ENCODE measurements around the gene PPP4R1. TPM values are rescaled to one million over a fixed set of nuclear protein-coding genes. Genes with fewer than 3 reads are reported as not detected.

Gene PPP4R1
- polyA plus RNA-seq, 4 donors = 84.5 to 101 (median 94.4) TPM

DNA sequence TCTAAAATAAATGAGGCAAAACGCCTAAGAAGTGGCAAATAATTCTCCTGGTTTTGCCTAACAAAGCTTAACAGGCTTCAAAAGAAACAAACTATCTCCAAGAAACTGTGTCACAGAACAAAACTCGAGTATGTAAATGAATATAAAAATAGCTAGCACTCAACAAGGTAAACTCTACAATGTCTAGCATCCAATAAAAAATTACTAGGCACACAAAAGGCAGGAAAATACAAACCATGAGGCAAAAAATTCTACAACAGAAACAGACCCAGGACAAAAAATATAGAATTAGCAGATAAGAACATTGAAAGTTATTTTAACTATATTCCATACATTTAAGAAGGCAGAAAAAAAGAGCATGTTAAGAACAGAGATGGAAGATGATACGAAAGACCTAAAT is 16.8 kb downstream of the PPP4R1 start:
- no peak for DNase-seq (ENCODE audit: low read depth in 4 of 4, low spot score in 2 of 4)

DNA sequence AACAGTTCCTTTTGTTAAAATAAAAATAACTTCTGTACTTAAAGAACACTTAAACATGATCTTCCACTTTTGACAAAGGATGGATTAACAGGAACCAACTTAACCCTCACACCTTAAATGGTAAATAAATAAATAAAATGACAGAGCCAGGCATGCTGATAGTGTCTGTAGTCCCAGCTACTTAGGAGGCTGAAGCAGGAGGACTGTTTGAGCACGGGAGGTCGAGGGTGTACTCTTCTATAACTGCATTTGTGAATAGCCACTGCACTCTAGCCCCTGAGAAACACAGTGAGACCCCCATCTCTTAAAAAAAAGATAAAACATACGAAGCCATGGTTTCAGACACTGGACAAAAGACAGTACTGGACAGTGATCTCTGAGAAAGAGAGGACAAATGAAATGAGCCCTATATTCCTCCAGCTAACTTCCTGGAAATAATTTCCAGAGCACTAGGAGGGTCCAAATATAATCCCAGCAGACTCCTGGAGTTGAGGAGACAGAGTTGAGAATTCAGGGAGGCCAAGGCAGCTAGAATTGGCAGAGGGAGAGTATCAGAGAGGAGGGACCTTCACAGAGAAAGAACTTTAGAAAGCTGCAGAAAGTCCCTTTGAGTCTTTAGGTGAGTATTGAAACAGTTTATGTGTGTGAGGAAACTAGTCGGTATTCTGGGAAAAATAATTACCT is 17.4 kb downstream of the PPP4R1 start:
- no peak for DNase-seq (ENCODE audit: low read depth in 4 of 4, low spot score in 2 of 4)

GRCh38 chr18:9596226-9596625 is 18.1 kb downstream of the PPP4R1 start:
- DNase-seq (ENCODE audit: low read depth in 4 of 4, low spot score in 2 of 4) = no peak

DNA sequence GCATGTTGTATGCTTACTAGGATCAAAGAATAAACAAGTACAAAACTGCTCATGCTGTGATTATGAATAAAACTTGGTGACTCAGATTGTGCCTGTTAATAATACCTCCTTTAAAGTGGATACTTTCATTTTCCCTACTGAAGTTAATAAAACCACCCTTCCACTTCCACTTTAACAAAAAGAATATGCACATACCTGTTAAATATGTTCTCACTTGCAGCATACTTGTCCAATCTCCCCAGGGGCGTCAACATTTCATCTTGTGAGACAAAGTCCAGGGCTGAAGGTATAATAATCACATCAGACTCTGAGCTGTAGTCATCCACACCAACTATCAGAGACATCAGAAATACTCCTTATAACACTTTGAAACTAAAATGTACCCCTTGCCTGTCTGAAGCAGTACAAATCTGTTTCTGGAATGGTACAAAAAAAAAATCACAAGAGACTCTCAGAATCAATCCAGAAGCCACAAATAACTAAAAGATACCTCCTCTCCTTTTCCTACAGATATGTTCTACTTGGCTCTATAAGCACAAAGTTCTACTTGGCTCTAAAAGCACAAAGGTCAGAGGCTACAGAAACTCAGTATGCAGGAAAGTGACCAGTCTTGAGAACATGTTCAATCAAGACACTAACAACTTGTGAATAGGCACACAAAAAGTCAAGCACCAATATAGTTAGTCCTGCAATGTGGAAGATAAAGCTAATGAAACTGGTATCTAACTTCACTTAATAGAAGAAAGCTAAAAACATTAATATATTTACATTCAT is 19.3 kb downstream of the PPP4R1 start:
- DNase-seq (ENCODE audit: low read depth in 4 of 4, low spot score in 2 of 4) = no peak

DNA sequence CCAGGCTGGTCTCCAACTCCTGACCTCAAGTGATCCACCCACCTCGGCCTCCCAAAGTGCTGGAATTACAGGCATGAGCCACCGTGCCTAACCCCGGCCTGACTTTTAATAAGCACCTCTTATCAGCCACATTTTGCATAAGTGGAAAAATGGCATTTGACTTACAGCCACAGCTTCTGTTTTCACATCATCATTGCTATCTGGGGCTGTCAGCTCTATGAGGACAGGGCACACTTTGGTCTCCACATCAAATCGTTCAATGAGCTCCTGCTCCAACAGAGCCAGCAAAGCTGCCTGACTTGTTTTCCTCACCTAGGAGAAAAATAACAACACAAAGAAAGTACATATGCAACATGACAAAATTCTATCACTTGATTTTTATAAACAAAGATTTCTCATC is 26.4 kb downstream of the PPP4R1 start:
- DNase-seq (ENCODE audit: low read depth in 4 of 4, low spot score in 2 of 4) = no peak

DNA sequence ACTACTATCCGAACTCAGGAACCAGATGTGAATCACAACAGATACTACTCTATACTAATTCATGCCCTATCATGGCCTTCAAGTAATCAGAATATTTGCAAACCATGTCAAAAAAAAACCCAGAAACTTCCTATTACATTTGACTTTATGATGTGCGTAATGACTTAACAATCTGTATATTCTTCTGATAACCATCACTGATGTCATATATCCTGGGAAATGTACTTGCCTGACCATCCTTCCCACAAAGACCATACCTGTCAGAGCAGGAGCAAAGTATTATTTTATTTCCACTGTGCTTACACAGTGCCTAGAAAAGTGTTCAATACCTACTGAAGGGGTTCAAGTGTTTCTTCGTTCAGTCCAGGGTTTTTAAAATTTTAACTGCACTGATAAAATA is 27.5 kb downstream of the PPP4R1 start:
- DNase-seq (ENCODE audit: low read depth in 4 of 4, low spot score in 2 of 4) = no peak

DNA sequence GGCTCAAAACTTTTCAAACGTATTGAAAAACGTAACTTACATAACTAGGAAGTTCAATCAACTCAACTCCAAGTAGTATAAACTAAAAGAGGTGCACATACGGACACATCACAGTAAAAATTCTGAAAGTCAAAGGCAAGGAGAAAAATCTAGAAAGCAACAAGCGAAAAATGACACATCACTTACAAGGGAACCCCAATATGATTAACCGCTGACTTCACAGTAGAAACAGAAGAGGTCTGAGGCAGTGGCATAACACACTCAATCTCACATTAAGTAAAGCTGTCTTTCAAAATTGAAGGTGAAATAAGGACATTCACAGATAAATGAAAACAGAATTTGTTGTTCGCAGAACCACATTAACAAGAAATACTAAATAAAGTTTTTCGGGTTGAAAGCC is 32.7 kb downstream of the PPP4R1 start:
- DNase-seq (ENCODE audit: low read depth in 4 of 4, low spot score in 2 of 4) = no peak

- DNase-seq (ENCODE audit: low read depth in 4 of 4, low spot score in 2 of 4) = no peak
Measured at GRCh38 chr18:9578306-9578705, 36.1 kb downstream of the PPP4R1 start.

GRCh38 chr18:9577361-9577760 is 37.0 kb downstream of the PPP4R1 start:
- DNase-seq (ENCODE audit: low read depth in 4 of 4, low spot score in 2 of 4) = no peak

DNA sequence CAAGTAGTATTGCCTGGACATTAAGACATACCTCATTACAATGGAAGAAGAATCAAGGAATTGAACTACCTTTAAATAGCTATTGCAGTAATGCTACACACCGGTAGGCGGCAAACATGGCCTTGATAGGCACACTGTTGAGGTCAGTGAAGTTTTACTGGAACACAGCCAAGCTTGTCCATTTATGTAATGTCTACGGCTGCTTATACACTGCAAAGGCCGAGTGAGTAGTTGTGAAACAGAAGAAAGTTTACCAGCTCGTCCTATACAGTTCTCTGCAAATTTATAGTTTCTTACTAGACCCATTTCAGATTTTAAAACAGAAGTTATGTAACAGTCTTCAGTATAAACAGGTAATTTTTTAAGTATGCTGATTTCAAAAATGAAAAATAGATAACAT is 38.8 kb downstream of the PPP4R1 start:
- DNase-seq (ENCODE audit: low read depth in 4 of 4, low spot score in 2 of 4) = peak; percentile 59 to 86 (median 70)

GRCh38 chr18:9574473-9575115 is 39.8 kb downstream of the PPP4R1 start:
- DNase-seq (ENCODE audit: low read depth in 4 of 4, low spot score in 2 of 4) = no peak

DNA sequence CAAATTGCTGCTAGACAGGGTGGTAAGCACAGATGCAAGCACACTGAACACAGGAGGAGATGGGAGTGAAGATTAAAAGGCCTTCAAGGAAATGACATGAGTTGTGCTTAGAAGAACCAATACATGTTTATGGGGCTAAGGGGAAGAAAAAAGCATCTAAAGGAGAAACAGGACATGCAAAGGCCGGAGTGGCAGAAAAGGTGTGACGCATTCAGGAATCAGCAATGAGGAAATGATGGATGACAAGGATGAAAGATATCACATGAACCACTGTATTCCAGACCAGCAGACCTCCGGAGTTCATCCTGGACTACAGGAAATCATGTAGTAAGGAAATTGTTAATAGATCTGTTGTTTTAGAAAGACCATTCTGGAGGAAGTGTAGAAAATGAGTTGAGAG is 42.8 kb downstream of the PPP4R1 start:
- no peak for DNase-seq (ENCODE audit: low read depth in 4 of 4, low spot score in 2 of 4)

- DNase-seq (ENCODE audit: low read depth in 4 of 4, low spot score in 2 of 4) = no peak
Measured at GRCh38 chr18:9570255-9570654, 44.1 kb downstream of the PPP4R1 start.

- no peak for DNase-seq (ENCODE audit: low read depth in 4 of 4, low spot score in 2 of 4)
Measured at GRCh38 chr18:9569178-9569577, 45.2 kb downstream of the PPP4R1 start.

DNA sequence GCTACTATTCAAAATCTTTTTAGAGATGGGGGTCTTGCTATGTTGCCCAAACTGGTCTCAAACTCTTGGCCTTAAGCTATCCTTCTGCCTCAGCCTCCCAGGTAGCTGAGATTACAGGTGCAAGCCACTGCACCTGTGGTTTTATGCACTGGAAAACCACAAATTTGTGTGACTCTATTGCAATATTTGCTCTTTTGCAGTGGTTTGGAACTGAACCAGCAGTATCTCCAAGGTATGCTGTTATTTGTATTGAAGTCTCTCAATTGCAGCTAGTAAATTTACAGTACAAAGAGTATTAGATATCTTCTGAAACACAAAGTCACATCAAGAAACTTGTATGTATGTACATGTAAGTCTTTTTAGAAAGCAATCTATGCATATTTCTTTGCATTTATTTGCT is 46.2 kb downstream of the PPP4R1 start:
- no peak for DNase-seq (ENCODE audit: low read depth in 4 of 4, low spot score in 2 of 4)

GRCh38 chr18:9565407-9565806 is 49.0 kb downstream of the PPP4R1 start:
- DNase-seq (ENCODE audit: low read depth in 4 of 4, low spot score in 2 of 4) = no peak

GRCh38 chr18:9563331-9563730 is 51.0 kb downstream of the PPP4R1 start:
- no peak for DNase-seq (ENCODE audit: low read depth in 4 of 4, low spot score in 2 of 4)

- no peak for DNase-seq (ENCODE audit: low read depth in 4 of 4, low spot score in 2 of 4)
Measured at GRCh38 chr18:9562584-9562983, 51.8 kb downstream of the PPP4R1 start.

DNA sequence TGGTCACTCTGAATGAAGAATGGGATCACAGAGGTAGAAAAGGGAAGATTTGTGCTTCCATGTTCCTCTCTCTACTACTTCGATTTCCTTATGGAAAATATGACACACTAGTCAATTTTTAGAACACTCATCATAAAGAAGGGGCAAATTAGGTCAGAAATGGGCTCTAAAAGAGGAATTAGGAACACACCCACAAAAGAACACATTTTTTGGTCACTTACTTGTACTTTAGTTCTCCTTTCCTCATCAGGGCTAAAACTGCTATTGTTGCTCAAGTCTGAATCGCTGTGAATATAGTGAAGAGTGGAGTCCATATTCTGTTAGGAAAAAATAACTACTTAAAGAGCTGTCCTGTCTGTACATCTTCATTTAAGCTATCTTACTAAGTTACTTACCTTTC is 52.6 kb downstream of the PPP4R1 start:
- no peak for DNase-seq (ENCODE audit: low read depth in 4 of 4, low spot score in 2 of 4)

DNA sequence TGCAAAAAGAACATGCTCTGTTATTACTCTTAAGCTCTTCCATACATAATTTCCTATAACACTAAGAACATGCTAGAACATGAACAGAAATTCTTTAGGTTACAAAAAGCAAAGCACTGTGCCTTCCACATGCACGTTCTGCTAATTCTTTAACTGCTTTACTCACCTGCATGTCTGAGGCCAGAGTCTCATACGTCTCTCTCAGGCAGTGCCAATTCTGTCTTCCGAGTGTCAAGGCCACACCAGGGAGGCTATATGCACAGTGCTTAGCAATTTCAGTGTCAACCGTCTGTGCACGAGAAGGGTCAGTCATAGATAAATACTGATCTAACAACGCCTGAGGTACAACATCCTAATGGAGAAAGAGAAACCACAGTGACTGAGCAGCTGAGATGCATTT is 55.1 kb downstream of the PPP4R1 start:
- no peak for DNase-seq (ENCODE audit: low read depth in 4 of 4, low spot score in 2 of 4)

- no peak for DNase-seq (ENCODE audit: low read depth in 4 of 4, low spot score in 2 of 4)
Measured at GRCh38 chr18:9558387-9559064, 55.8 kb downstream of the PPP4R1 start.
